Activated T-cell treated with anti-CD3 and anti-CD28 coated beads, Interleukin-2, amount 50 U/mL, for 72 hours (primary cell): ENCODE measurements around the gene MOCOS. TPM values are rescaled to one million over a fixed set of nuclear protein-coding genes. Genes with fewer than 3 reads are reported as not detected.
"Not testable (repeated sequence)": the region's sequence is repeated elsewhere in the genome, so short reads cannot be mapped to it uniquely, and the experiment has no call there.

Experiments used
- ATAC-seq, 2 donors: fragments of 150-1000 bp; cut with Tn5 transposase; replicated peaks in 1 of 2; 2 replicates each; pipeline ENCODE4 v1.10.0; 2021; ENCODE audit warnings: moderate library complexity in 2 of 2, mild to moderate bottlenecking in 1 of 2
- DNase-seq, 2 donors: peaks; one replicate each; pipeline ENCODE4 v3.0.0; 2021 to 2022; ENCODE audit warnings: mixed read lengths in 1 of 2
- H3K27ac Mint-ChIP-seq: one replicate; pipeline ENCODE4 v1.8.0; 2022; ENCODE audit warnings: mild to moderate bottlenecking, moderate library complexity, mixed read lengths
- H3K27me3 Mint-ChIP-seq: one replicate; pipeline ENCODE4 v1.8.0; 2022; ENCODE audit warnings: low read depth, mixed read lengths
- H3K36me3 Mint-ChIP-seq, 2 donors: one replicate each; pipeline ENCODE4 v1.8.0; 2022; ENCODE audit warnings: mixed read lengths in 2 of 2, mild to moderate bottlenecking in 1 of 2; ENCODE audit not compliant: insufficient read depth in 2 of 2
- H3K4me1 Mint-ChIP-seq: one replicate; pipeline ENCODE4 v1.8.0; 2022; ENCODE audit warnings: low read depth, mixed read lengths
- H3K4me3 Mint-ChIP-seq, 2 donors: one replicate each; pipeline ENCODE4 v1.8.0; 2022; ENCODE audit warnings: mild to moderate bottlenecking in 2 of 2, mixed read lengths in 2 of 2, moderate library complexity in 2 of 2
- H3K9me3 Mint-ChIP-seq, 2 donors: one replicate each; pipeline ENCODE4 v1.8.0; 2022; ENCODE audit warnings: mixed read lengths in 2 of 2
- total RNA-seq, 2 donors: library from RNA; stranded (reverse); gene quantifications; one replicate each; pipeline ENCODE4 v1.2.3, GENCODE V29; 2022

Gene MOCOS
- total RNA-seq, 2 donors from 2014 or later = 0.22 to 1.2 TPM

GRCh38 chr18:36215577-36215976 lies 28.3 kb downstream of the MOCOS start:
- no peak overlapping the region for H3K27ac Mint-ChIP-seq
- no peaks in the 10 kb centered on the region for H3K9me3 Mint-ChIP-seq
- no peaks in the 10 kb centered on the region for H3K4me1 Mint-ChIP-seq
- no peaks in the 10 kb centered on the region for H3K27me3 Mint-ChIP-seq
- H3K36me3 Mint-ChIP-seq = no peaks in the 10 kb centered on the region
- no peak overlapping the region for H3K4me3 Mint-ChIP-seq
- no peak for ATAC-seq
- DNase-seq = no peak

DNA sequence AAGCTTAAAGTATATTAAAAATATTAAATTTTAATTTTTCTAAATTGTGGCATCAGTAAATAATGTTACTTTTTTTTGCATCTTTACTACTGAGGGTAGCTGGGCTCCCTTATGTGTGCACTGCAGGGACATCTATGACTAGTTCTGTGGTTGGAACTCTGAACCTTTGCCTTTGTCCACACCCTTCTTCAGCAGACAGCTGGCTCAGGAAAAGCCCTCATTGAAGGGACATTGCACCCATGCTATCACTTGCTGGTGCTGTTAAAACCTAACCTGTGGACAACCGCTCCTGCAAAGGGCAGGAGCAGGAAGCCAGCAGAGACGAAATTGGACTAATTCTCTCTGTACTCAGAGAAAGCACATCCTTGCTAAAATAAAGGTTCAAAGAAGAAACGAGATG lies 30.1 kb downstream of the MOCOS start:
- no peaks in the 10 kb centered on the region for H3K36me3 Mint-ChIP-seq
- H3K27me3 Mint-ChIP-seq = no peaks in the 10 kb centered on the region
- DNase-seq = no peak
- no peak for ATAC-seq
- no peak overlapping the region for H3K27ac Mint-ChIP-seq
- H3K4me1 Mint-ChIP-seq = no peaks in the 10 kb centered on the region
- no peak overlapping the region for H3K4me3 Mint-ChIP-seq
- H3K9me3 Mint-ChIP-seq = no peaks in the 10 kb centered on the region

GRCh38 chr18:36229188-36229587 lies 41.9 kb downstream of the MOCOS start:
- no peak overlapping the region for H3K4me3 Mint-ChIP-seq
- H3K27me3 Mint-ChIP-seq = peaks cover 15% of the 10 kb centered on the region
- ATAC-seq = no peak
- no peak for DNase-seq
- H3K9me3 Mint-ChIP-seq = peaks cover 6 to 20% of the 10 kb centered on the region in 2 donors
- H3K36me3 Mint-ChIP-seq = peaks cover 12 to 13% of the 10 kb centered on the region in 2 donors
- H3K4me1 Mint-ChIP-seq = no peaks in the 10 kb centered on the region
- H3K27ac Mint-ChIP-seq = no peak overlapping the region

DNA sequence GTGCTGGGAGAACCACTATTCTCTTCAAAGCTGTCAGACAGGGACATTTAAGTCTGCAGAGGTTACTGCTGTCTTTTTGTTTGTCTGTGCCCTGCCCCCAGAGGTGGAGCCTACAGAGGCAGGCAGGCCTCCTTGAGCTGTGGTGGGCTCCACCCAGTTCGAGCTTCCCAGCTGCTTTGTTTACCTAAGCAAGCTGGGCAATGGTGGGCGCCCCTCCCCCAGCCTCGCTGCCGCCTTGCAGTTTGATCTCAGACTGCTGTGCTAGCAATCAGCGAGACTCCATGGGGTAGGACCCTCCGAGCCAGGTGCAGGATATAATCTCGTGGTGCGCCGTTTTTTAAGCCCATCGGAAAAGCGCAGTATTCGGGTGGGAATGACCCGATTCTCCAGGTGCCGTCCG lies 53.2 kb downstream of the MOCOS start:
- not testable (repeated sequence) for DNase-seq, H3K9me3 Mint-ChIP-seq, ATAC-seq, H3K4me1 Mint-ChIP-seq, H3K27ac Mint-ChIP-seq, H3K36me3 Mint-ChIP-seq, H3K4me3 Mint-ChIP-seq
- peaks cover 25% of the 10 kb centered on the region for H3K27me3 Mint-ChIP-seq

GRCh38 chr18:36241831-36242230 lies 54.5 kb downstream of the MOCOS start:
- H3K27me3 Mint-ChIP-seq = peaks cover 32% of the 10 kb centered on the region
- H3K4me3 Mint-ChIP-seq = no peak overlapping the region
- DNase-seq = no peak
- H3K9me3 Mint-ChIP-seq = peaks cover 2 to 4% of the 10 kb centered on the region in 2 donors
- H3K27ac Mint-ChIP-seq = no peak overlapping the region
- H3K36me3 Mint-ChIP-seq = peaks cover 0 to 6% of the 10 kb centered on the region in 2 donors
- ATAC-seq = no peak
- H3K4me1 Mint-ChIP-seq = no peaks in the 10 kb centered on the region

DNA sequence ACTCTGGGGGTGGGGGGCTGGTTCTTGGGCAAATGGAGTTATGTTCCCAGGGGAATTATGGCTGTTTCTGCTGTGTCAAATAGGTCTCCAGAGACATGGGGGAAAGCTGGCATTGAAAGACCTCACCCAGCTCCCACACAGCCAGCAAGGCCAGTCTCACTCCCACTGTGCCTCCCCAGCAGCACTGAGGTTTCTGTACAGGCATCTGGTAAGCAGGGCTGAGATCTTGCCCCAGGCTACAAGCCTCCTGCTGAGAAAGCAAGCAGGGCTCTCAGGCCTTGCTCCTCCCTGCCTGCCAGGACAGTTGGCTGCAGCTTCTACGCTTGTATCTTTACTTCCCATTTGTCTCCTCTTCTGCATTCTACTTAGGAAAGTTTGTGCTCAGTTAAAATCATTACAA lies 59.7 kb downstream of the MOCOS start:
- H3K4me1 Mint-ChIP-seq = no peaks in the 10 kb centered on the region
- ATAC-seq (no peak), DNase-seq (no peak)
- peaks cover 2 to 4% of the 10 kb centered on the region in 2 donors for H3K9me3 Mint-ChIP-seq
- peaks cover 0 to 6% of the 10 kb centered on the region in 2 donors for H3K36me3 Mint-ChIP-seq
- no peak overlapping the region for H3K27ac Mint-ChIP-seq
- H3K27me3 Mint-ChIP-seq = peaks cover 58% of the 10 kb centered on the region
- H3K4me3 Mint-ChIP-seq = no peak overlapping the region

DNA sequence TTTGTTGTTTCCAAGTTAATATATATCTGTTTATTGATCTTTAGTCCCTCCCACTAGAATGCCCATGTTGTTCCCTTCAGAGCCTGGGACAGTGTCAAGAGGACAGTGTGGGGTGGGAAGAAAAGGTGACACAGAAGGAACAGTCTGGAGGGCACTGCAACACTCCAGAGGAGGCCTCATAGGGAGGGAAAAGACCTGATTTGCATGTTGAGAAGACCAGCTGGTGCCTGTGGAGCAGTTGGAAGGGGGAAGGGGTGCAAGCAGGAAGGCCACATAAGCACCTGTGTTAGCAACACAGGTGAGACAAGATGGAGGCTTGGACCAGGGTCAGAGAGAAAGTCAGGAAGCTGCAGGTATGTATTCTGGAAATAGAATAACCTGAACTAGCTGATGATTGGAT lies 62.1 kb downstream of the MOCOS start:
- no peak overlapping the region for H3K4me3 Mint-ChIP-seq
- ATAC-seq (no peak), DNase-seq (no peak)
- H3K4me1 Mint-ChIP-seq = no peaks in the 10 kb centered on the region
- peaks cover 2 to 4% of the 10 kb centered on the region in 2 donors for H3K9me3 Mint-ChIP-seq
- H3K27me3 Mint-ChIP-seq = peaks cover 57% of the 10 kb centered on the region
- H3K27ac Mint-ChIP-seq = no peak overlapping the region
- peaks cover 0 to 6% of the 10 kb centered on the region in 2 donors for H3K36me3 Mint-ChIP-seq

DNA sequence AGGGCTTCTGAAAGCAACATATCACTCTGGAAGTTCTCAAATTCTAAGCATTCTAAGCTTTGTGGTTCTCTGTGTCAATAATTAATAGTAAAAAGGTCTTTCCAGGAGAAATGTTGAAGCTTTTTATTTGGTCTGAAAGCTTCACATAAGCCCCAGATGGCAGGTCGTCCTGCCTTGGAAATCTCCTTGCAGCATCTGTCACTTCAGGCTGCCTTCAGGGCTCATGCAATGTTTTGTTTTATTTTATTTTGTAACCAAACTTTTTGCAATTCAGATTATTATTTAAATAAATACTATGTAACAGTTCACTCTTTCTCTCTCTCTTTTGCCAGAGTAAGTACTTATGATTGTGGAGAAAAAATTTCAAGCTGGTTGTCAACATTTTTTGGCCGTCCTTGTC lies 63.5 kb downstream of the MOCOS start:
- Mint-ChIP-seq H3K9me3 (peaks cover under 1 to 1% of the 10 kb centered on the region in 2 donors), H3K36me3 (peaks cover 0 to 3% of the 10 kb centered on the region in 2 donors), H3K4me3 (no peak overlapping the region), H3K27ac (no peak overlapping the region), H3K27me3 (peaks cover 55% of the 10 kb centered on the region), H3K4me1 (no peaks in the 10 kb centered on the region)
- DNase-seq (no peak), ATAC-seq (no peak)

DNA sequence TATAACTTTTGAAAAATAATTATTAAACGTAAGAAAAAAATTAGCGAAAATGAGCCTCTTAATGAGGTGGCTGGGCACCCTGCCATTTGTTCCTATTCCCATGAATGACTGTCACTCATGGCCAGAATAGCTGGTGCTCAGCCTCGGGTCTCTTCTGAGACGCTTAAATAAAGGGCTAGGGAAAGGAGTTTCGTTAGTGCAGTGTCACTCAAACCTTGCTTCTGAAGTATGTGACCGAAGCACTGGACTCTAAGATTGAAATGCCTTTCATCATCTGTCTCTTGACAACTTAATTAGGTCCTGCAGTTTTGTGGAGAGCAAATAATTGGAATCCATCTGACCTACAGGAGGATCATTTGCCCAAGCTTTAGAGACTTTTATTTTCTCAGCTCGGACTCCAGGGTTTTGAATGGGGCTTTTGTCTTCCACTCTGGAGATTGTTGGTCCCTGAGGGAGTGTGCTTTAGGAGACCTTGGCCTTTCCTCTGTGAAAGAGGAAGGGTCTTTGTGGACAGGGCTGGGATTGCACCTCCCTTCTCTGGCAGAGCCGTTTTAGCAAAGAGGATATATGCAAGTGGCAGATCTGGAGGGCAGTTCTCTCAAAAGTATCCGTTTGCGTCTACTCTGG lies 67.9 kb downstream of the MOCOS start:
- ATAC-seq = no peak
- Mint-ChIP-seq H3K9me3 (no peaks in the 10 kb centered on the region), H3K4me1 (no peaks in the 10 kb centered on the region), H3K4me3 (no peak overlapping the region), H3K27ac (no peak overlapping the region), H3K36me3 (no peaks in the 10 kb centered on the region), H3K27me3 (peaks cover 33% of the 10 kb centered on the region)
- DNase-seq = no peak

- H3K9me3 Mint-ChIP-seq = no peaks in the 10 kb centered on the region
- no peaks in the 10 kb centered on the region for H3K4me1 Mint-ChIP-seq
- no peaks in the 10 kb centered on the region for H3K36me3 Mint-ChIP-seq
- no peak overlapping the region for H3K27ac Mint-ChIP-seq
- ATAC-seq = no peak
- H3K4me3 Mint-ChIP-seq = no peak overlapping the region
- DNase-seq = no peak
- peaks cover 33% of the 10 kb centered on the region for H3K27me3 Mint-ChIP-seq
These were observed 68.8 kb downstream of the MOCOS start for GRCh38 chr18:36256094-36256493.

- no peak overlapping the region for H3K4me3 Mint-ChIP-seq
- DNase-seq (no peak), ATAC-seq (no peak)
- no peaks in the 10 kb centered on the region for H3K4me1 Mint-ChIP-seq
- H3K9me3 Mint-ChIP-seq = no peaks in the 10 kb centered on the region
- H3K36me3 Mint-ChIP-seq = no peaks in the 10 kb centered on the region
- no peaks in the 10 kb centered on the region for H3K27me3 Mint-ChIP-seq
- H3K27ac Mint-ChIP-seq = no peak overlapping the region
These were observed 75.7 kb downstream of the MOCOS start for GRCh38 chr18:36262971-36263370.

DNA sequence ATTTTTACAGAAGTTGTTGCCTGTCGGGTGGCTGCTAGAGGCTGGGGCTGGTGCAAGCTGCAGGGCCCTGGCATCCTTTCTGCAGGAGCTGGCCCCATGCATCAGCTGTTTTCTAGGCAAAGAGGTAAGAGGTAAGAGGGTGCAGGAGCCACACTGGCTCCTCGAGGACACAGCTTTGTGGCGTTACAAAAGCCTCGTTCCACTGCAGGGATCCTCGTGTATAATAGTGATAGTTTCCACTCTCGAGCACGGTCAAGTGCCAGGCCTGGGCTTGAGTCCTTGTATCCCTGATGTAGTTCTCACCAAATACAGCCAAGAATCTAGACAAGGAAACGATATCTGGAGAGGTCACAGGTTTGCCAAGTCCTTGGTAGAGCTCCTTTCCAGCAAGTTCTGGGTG lies 77.0 kb downstream of the MOCOS start:
- ATAC-seq (no peak), DNase-seq (no peak)
- no peaks in the 10 kb centered on the region for H3K9me3 Mint-ChIP-seq
- no peak overlapping the region for H3K27ac Mint-ChIP-seq
- no peaks in the 10 kb centered on the region for H3K36me3 Mint-ChIP-seq
- H3K4me3 Mint-ChIP-seq = no peak overlapping the region
- H3K4me1 Mint-ChIP-seq = no peaks in the 10 kb centered on the region
- no peaks in the 10 kb centered on the region for H3K27me3 Mint-ChIP-seq

DNA sequence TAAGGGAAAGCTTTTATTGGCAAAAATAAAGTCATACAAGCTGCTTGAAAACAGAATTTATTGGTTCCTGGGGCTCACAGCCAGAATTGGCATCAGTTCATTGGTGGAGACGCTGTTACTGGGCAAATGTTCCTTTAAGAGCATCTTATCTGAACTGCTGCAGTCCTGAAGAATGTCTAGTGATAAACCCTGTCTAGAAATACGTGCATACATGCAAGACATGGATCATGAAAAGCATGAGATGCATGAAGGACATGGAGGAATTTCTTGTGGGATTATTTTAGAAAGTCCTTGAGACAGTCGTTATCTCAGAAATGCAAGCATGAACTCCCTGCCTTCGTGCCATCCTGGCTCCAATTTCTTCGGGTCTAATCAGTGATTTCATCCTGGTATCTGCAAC lies 77.7 kb downstream of the MOCOS start:
- DNase-seq (no peak), ATAC-seq (no peak)
- H3K4me3 Mint-ChIP-seq = no peak overlapping the region
- H3K9me3 Mint-ChIP-seq = no peaks in the 10 kb centered on the region
- H3K27ac Mint-ChIP-seq = no peak overlapping the region
- no peaks in the 10 kb centered on the region for H3K27me3 Mint-ChIP-seq
- no peaks in the 10 kb centered on the region for H3K4me1 Mint-ChIP-seq
- H3K36me3 Mint-ChIP-seq = no peaks in the 10 kb centered on the region

DNA sequence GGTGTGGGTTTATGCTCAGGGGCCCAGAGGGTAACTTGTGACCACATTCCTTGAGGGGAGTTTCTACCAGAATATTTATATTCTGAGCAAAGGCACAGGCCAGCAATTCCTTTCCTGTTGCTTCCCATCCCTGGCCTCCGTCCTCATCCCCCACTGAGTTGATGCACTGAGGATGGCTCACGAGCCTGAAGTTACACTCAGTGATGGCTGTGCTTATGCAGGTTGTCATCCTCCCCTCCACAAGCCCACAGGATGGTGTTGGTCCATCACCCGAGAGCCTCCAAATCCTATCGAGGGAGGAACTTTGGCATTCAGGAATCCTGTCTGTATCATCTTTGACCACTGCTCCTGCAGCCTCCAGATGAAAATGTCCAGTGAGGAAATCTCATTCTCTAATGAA lies 81.9 kb downstream of the MOCOS start:
- Mint-ChIP-seq H3K9me3 (no peaks in the 10 kb centered on the region), H3K4me1 (no peaks in the 10 kb centered on the region), H3K4me3 (no peak overlapping the region), H3K27me3 (no peaks in the 10 kb centered on the region), H3K36me3 (no peaks in the 10 kb centered on the region), H3K27ac (no peak overlapping the region)
- ATAC-seq (no peak), DNase-seq (no peak)
